ELF-1 (cell line): ENCODE measurements around the gene FGFR2.

Experiments used
- DNase-seq: peaks from one replicate; pipeline ENCODE4 v3.0.0-alpha.2; 2016; ENCODE audit warnings: low read depth, low spot score

The FGFR2 gene

DNA sequence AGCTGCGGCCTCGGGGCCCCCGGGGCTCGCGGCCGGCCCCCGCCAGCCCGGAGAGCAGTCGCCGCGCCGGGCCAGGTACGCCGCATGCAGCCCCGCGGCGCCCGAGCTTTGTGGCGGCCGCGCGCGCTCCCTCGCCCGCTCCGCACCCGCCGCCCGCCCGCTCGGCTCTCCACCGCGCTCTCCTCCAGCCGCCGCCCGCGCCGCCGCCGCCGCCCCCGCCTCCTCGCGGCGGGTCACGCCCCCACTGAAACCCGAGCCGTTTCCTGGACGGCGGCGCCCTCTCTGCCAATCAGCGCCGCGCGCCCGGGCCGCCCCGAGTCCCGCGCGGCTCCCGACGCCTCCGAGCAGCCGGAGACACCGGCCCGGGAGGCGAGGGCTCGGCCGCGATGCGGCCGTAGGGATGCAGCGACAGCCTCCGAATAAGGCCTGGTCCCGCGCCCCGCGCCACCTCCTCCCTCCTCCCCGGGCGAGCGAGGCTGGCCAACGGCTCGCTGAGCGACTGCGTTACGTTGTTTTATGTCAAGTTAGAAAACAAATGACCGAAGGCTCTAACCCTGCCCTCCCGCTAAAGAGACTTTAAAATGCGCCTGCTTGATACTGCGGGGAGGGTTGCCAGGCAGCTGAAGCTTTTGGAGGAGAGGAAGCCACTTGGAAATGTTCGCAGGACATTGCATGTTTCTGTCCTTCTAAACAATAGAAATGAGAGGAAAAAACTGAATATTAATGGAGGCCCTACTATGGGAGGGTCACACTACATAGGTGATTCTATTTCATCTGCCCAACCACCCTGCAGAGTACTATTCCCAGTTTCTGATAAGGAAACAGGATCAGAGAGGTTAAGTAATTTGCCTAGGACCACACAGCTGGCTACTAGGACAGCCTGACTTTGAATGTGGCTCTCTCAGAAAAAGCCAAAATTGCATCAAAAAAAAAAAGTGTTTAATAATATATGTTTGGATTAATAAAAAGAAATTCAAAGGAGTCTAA is at the start of gene FGFR2:
TSS of gene FGFR2 (minus strand) at position 182 of the 987 bp plus-strand sequence. CDS start 4,627 bp downstream, outside the sequence.
- peak; percentile 94 for DNase-seq

DNA sequence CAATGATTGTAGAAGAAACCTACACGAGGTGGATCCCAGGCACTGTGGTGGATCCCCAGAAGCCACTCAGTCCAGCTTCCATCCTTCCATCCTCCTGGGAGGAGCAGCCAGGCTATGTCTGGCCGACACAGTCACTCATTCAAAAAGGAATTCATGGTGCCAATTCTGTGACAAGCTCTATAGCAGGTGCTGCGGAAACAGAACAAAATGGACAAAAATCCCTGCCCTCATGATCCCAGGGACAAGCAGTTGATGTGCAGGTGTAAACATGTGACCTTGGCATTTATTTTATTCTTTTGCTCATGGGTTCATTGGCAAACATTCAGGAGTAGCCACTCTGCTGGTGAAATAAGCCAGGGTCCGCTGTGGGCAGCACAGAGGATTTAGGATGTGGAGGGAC is 49.2 kb upstream of the FGFR2 start:
- no peak for DNase-seq

DNA sequence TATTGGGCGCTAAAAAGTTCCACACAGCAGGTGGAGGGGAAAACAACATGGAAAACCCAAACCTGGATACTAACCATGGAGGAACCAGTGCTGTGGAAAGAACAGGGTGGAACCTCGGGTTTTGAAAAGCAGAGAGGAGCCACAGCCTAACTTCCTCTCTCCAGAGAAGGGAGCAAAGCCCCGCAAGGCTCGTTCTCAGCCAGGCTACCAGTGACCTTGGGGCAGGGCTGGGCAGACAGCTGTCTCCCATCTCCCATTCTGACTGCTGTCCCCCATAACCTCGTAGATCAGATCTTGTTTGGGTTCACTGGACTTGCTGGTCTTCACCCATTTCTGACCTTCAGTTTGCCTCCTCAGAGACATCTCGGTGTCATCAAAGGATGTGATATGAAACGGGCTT is 47.5 kb upstream of the FGFR2 start:
- DNase-seq, result no peak

DNA sequence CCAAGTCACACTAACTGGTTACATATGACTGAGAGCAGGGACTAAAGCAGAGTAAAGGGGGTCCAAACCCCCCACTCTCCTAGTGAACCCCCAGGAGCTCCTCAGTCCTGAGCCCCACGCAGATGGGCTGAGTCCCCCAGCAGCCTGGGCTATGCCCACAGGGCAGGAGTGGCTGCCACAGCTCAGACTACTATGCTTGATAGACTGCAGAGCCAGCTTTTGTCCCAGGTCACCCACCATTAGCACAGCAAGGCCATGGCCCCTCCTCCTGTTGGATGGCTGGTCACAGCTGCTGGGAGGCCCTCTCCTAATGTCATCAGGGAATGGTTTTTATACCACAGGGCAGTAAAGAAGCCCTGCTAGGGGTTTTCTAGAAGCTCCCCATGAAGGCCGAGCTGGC is 46.3 kb upstream of the FGFR2 start:
- peak; percentile 35 for DNase-seq

DNA sequence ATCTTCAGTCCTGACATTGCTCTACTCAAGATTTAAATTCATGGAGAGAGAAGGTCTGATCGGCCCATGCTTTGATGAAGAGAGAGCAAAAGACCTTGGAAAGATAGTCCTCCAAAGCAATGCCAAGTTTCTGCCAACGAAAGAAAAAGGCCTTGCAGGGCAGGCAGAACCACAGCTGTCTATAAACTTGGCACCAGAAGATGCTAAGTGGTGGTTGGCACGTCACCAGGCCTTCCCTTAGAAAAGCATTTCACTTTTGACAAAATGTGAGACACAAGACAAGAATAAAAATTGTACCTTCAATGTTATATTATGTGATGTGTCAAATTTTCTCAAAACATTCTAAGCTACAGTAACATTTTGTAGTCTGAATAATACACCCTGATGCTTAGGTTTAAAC is 42.0 kb upstream of the FGFR2 start:
- DNase-seq, result no peak

DNA sequence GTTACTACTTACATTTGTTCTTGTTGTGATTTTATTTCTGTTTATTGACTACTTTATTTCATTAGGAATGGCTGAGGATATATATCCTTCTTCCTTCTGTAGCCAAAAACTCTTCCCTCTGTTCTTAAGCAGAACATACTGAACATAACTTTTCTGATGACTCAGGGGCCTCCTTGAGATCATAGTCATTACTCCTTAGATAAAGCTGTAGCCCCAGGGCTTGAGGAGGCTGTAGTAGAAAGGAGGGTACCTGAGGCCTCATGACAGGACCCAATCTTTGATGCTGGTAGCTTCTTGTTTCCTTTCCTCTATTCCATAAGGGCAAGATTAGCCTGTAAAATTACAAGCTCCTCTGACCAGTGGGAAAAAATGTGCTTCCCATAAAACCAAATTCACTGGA is 41.2 kb upstream of the FGFR2 start:
- DNase-seq, result no peak

DNA sequence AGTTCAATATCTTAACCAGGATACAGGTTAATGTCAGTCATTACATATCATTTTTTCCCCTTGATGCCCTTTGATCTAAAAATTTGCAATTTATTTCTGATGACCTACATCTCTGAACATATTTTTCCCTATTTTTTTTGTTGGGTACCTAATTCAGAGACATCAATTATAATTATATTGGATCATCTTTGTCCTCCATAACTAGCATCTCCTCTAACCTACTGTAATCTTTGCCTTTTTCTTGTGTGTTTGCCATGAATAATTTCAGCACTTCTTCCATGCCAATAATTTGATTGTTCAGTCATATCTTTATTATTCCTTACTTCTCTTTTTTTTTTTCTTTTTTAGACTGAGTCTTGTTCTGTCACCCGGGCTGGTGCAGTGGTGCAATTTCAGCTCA is 39.2 kb upstream of the FGFR2 start:
- no peak for DNase-seq

DNA sequence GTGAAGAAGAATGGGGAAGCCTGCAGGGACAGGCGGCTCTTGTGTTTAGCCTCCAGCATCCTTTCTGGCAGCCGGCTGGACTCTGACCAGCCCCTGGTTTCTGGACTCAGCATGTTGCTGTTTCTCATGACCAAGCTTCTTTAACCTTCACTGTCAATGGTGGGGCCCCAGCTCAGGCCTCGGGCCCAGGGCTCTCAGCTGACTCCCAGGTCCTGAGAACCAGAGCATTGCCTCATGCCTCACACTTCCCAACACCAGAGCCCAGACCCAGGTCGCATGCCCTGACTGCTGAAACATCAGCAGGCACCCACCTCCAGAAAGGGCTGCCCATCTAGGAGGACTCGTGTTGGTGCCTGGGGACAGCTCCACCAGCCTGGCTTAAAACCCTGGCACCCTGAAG is 34.8 kb upstream of the FGFR2 start:
- peak; percentile 63 for DNase-seq

DNA sequence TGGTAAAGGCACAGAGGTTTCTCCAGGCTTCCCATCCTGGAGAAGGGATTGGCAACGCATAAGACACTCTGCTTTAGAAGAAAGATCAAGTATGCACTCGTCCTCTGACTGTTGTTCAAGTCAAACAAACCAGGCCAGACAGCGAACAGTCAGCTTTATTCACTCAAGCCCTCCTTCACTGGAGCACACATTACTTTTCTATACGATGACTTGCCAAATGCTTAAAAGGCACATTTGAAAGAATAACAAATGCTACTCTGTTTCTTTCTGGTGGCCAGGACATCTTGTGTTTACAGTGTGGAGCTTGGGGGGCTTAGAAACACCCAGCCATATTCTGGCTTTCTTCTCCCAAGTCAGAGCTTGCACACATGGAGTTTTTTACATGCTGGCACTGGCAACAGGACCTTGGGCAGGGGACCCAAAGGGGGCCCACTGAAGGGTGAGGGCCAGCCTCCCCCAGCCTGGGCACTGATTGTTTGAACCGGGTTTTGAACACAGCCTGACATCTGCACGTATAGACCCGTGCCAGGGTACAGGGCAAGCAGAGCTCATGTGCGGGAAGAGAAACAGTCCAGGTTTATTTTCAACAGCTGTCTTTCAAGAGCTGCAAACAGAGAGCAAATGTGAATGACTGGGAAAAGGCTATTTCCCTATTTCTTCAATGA is 33.3 kb upstream of the FGFR2 start:
- DNase-seq, result no peak

DNA sequence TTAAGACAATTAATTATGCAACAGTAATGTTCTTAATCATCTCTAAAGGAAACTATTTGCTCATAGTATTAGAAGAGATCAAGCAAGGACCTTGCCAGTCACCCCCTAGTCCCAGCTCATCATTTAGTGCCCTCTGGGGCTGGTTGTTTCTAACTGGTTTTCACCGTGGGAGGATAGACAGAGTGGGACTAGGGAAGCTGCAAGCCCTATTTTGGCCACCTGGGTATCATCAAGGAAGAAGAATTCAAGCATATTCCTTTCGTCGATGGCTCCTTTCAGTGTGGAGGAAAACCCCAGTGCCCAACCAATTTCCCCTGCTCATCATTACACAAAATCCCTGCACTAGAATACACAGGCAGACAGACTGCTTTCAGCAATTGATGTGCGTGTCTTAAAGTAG is 30.6 kb upstream of the FGFR2 start:
- no peak for DNase-seq

DNA sequence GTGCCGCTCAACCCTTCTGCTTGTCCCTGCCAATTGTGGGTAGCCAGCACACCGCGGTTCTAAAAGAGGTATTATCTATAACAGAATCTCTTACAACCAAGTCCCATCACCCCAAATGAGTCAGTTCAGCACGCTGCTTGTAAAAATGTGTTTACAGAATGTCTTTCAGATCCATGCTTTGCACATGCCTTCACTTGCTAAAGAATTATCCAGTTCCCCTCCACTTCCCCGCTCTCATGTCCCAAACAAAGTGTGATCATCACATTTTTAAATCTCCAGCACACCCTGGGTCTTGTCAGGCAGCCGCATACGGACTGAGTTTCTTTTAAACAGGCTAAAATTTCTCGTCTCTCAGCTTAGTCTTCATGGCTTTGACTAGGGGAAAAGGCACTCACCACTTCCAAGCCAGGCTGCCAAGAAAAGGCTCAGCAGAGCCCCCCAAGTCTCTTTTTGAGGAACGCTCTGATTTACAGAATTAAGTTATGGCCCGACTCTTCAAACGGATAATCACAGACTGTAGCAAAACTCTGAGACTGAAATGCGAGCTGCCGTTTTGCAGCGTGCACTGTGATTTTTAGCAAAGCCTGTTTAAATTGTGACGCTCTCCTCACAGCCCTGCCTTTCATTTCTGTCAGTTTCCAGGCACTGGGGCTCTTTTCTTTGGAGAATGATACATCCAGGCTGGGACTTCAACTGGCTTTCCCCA is 29.8 kb upstream of the FGFR2 start:
- DNase-seq, result no peak

DNA sequence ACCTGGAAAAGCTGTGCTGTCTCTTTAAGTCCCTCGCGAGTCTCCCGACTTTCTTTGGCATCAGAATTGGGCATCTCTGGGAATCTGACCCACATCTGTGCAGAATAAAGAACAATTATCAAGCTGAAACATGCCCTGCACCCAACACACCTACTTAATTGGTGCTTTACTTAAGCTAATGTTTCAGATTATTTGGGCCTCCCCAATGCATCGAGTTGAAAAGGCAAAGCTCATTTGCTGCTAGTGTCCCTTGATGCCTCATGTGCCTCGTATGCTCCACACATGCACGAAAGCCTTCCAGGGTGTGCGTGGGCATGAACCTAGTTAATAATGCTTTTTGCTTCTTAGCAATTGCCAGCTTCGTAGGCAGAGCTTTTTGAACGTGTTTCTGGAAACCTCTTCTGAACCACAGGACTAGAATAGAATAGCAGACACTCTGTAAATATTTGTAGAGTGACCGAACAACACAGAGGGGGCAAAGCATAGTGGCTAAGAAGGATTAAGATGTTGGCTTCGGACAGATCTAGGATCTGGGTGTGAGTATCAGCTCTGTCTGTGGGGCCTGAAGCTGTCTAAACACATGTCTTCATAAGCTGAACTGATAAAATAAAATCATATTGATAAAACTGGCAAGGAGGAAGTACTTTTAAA is 26.7 kb upstream of the FGFR2 start:
- no peak for DNase-seq

DNA sequence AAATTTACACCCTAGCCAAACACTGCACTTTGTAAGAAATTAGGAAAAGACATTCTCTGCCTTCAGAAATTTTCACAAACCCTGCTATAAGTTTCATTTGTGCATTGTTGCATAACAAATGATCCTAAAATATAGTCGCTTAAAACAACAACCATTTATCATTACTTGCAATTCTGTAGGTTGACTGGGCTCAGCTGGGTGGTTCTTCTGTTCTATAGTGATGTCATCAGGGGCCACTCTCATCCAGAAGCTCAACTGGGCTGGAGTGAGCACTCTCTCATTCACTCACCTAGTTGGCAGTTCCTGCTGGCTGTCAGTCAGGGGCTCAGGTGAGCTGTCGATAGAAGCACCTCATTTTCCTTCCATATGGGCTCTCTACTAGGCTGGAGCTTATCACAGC is 20.7 kb upstream of the FGFR2 start:
- DNase-seq, result no peak

DNA sequence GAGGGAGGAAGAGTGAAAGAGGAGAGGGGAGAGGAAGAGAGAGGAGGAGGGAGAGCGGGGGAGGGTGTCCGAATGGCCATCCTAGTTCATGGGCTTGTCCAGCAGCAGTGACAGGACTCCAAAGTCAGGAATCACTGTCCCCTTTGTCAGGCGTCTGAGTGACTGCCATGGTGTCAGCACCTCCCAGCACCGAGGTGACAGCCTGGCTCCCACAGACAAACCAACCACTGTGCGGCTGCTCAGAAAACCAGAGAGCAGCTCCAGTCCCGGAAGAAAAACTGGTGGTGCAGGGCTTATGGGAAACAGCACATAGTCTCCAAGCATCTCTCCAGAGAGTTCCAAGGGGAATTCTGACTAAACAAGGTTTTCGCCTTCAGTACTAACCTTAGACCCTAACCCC is 18.9 kb upstream of the FGFR2 start:
- no peak for DNase-seq

DNA sequence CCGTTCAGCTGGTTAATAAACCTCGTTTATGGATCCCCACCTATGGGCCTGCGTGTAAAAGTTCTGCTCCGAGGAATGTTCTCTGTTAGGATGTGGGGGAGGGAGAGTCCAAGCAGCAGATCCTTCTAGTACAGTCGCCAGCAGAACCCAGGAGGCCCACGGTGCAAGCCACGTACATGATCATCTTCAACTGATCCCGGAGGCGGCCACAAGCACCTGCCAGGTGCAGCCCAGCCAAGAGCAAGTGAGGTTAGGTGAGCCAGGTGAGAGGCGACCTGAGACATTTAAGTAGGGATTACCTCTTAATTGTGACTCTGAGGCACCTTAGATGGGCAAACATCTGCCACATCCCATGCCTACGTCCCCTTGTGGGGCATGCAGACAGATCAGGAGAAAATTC is 18.0 kb upstream of the FGFR2 start:
- no peak for DNase-seq

DNA sequence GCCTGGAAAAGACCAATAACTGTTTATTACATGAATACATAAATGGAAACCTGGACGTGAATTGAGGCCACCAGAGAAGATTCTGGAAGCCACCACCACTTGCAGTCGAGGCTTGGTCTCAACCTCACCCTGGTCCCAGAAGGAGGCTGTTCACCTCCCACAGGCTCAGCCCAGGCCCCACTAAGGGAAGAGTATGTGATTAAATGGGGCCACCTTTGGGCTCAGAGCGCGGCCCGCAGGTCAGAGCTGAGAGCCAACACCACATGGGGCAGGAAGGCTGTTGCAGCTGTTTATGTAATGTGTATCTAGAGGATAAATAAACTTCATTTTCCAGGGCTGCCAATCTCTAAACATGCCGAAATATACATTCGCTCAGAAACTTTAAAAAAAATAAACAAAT is 17.6 kb upstream of the FGFR2 start:
- no peak for DNase-seq

DNA sequence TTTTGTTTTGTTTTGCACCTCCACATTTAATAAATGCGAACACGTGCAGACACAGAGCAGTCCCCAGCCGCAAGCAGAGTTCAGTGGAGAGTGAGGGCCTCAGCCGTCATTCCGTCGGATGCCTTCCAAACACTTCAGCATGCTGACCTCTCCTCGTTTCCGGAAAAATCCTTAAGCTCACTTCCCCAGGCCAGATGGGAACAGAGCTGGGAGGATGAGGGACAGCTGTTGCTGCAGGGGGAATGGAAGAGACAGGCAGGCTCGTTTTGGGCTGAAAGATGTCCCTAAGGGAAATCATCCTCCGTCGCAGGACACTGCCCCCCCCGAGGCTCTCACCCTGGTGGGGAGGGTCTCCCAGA is 17.2 kb upstream of the FGFR2 start:
- no peak for DNase-seq

DNA sequence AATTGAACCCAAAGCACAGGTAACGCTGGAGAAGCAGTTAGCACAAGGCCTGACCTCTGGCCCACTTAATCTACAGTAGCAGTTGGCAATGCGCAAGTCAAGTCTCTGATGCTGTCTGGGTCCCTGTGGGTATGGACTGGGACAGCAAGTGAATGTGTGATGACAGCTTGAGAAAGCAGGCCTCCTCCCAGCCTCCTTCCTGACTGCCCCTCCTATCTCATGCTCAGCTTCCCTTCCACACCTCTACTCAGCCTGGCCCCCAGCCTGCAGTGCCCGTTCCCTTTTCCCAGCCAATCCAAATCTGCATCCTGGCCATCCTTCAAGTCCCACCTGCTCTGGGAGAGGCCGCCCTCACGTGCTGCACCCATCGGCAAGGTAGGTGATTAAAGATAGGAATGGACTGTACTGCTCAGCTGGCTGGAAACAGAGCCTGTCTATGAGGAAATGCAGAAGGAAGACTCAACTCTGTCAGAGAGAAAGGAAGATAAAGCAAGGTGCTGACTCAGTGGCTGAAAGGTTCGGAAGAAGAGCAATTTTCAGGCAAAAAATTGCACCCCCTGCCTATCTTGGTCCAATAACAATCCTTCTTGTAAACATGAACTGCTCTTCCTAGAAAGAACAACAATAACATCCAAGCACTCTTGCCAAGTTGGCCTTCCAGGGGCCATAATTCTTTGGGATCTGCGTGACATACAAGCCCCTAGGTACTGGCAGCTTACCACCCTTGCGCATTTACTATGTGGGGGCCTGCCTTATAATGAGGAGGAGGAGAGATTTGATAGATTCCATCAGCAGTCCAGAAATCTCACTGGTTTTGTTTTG is 16.6 kb upstream of the FGFR2 start:
- no peak for DNase-seq

DNA sequence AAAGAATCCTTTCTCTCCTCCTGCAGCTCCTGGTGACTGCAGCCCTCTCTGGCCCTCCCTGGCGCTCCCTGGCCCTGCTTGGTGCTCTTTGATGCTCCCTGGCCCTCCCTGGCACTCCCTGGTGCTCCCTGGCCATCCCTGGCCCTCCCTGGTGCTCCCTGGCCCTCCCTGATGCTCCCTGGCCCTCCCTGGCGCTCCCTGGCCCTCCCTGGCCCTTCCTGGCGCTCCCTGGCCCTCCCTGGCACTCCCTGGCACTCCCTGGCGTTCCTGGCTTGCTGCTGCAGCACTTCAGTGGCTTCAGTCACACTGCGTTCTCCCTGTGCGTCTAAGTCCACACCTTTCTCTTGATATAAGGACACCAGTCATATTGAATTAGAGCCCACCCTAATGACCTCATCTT is 15.2 kb upstream of the FGFR2 start:
- DNase-seq, result no peak

DNA sequence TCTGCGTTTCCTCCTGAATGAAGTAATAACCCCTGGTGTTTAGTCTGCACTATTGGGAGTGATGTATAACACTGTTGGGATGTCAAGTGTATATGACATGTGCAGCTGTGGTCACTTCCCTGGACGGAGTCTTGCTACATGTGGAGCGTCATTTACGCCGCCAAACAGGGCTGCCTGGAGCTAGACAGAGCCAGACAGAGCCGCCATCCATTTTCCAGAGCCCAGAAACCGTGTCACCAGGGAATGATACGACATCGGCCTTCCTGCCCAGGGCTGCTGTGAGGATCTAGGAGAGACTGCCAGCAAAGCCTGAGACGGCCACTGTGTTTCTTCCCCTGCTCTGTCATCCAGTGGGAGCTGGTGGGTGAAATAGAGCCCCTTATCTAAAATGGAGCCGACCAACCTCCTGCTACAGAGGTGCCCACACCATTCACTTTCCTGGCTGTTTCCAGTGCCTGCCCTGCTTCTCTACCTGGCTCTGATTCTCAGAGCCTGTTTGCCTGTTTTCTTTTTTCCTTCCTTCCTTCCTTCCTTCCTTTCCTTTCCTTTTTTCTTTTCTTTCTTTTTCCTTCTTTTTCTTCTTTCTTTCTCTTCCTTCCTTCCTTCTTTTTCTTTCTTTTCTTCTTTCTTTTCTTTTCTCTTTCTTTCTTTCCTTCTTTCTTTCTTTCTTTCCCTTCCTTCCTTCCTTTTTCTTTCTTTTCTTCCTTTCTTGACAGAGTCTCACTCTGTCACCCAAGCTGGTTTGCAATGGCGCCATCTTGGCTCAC is 13.3 kb upstream of the FGFR2 start:
- no peak for DNase-seq
